ENCODE results near the gene PGBD5.

The PGBD5 gene

DNA sequence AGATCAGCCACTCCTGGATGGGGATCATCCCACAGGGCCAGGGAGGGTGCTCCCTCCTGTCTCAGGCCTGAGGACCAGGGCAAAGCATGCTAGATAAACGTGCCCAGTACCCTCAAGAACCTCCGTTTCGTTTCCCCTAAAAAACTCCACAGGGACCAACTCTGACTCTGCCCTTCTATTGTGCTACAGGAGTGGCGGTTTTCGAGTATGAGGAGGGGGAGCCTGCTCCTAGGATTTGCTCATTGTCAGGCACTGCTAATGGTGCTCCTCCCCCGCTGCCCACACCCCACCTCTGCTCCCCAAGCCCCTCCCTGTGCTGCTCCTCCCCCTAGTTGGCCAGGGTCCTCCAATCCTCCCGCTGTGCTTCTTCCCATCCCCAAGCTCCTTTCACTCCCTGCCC is 32.0 kb downstream of the PGBD5 start:
- no peak for DNase-seq

DNA sequence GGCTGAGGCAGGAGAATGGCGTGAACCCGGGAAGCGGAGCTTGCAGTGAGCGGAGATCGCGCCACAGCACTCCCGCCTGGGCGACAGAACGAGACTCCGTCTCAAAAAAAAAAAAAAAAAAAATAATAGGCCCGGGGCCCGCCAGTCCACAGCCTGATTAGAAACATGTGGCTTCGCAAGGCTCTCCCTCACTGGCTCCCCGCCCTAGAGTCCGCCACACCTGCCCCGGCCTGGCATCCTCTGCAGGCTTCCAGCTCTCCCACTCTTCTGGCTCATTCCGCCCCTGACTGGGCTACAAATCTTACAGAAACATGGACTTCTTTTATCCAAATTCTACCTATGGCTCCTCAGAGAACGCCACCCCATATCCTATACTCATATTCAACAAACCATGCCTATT is 32.4 kb downstream of the PGBD5 start:
- DNase-seq, result no peak

DNA sequence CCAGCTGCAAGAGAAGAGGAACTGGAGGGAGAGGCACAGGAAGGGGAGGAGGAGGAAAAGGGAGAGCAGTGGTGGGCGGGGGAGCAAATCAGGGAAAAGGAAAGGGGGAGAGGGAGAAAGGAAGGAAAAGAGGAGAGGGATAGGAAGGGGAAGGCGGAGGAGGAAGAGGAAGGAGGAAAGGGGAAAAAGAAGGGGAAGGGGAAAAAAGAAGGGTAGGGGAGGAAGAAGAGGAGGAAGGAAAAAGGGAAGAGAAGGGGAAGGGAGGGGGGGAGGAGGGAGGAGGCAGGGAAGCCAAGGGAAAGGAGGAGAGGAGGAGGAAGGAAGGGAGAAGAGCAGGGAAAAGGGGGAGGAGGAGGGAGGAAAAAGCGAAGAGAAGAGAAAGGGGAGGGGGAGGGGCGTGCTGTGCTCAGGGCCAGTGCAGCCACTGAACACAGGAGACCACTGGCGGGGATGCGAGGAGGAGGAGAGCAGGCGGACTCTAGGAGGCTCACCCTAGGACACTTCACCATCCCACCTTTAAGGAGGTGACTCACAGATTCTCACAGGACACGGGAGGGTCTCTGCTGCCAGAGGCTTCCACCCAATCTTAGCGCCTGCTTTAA is 33.1 kb downstream of the PGBD5 start:
- DNase-seq, result no peak

DNA sequence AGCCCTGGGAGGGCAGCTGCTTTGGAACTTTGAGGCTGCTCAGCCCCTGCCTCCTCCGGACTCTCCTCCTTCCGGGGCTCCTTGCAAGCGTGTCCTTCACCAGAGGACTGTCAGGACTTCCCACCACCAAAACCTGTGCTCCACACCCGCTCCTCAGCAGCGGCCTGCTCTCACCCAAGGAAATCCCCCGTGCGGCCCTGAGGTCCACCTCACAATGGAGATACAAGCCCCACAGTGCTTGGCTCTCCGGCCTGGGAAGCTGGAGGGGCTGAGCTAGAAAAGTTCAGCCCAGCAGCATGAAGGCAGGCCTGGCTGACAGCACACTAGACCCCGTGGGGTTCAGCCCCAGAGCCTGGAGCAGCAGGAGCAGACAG is 33.6 kb downstream of the PGBD5 start:
- no peak for DNase-seq

DNA sequence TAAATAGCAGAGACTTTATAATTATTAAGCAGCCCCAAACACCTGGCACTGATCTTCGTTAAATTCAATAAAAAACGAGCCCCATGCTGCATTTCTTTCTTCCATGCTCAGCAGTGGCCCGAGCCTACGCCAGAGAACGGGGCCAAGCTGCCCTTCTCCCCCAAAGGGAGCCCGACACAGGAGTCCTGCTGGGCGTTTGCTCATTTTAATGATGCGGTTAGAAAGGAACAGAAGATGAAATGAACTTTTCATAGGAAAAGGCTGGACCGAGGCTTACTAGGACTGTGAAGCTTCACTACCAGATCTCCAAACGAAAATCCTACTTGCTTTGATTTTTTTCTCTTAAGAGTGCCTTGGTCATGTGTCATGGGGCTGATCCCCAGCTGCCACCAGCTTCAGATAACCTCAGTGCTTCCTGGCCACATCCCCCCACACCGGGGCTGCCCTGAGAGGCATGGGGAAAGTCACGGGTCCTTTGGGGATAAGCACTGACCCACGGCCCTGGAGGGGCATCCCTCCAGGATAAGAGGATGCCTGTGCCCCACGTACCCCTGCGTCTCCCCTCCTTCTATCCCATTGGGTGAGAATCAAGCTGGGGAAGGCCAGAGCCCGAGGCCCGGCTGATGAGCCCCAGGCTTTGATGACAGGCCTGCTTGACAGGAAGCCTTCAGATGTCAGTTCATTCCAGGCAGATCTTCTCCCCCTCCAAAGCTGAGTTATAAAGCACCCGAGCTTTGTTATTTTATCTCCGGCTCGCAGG is 34.2 kb downstream of the PGBD5 start:
- DNase-seq, result peak; percentile 15

DNA sequence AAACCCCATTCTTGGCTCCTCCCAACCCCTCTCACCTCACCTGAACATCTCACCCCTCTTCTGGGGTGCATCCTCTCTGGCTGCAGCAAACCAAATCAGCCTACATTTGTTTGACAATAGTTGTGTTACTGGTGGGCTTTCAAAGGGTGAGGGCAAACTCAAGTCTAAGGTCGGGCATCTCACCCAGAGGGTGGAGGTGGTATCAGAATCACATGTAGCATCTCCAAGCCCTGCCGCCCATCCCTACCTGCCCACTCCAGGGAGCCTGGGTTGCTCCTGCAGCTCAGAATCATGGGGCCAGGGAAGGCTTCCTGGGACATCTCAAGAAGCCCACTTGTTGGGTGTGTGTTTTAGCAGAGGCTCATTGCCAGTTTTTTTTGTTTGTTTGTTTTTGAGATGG is 35.8 kb downstream of the PGBD5 start:
- DNase-seq, result no peak

DNA sequence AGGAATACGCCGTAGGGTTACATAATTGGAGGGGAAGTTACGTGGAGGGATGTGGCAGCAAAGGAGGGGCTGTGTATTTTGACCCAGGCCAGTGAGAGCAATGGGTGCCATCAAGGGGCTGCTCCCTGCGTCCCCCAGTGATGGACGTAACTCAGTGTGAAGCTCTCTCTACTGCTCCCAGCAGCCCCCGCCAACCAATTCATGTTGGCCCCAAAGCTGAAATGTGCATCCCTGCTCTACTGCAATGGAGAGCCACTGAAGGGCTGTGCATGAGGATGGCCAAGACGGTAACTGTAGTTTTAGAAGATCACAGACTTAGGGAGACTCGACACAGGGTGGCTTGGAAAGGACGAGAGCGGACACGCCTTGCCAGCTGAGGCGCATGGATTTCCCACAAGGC is 38.3 kb downstream of the PGBD5 start:
- no peak for DNase-seq

DNA sequence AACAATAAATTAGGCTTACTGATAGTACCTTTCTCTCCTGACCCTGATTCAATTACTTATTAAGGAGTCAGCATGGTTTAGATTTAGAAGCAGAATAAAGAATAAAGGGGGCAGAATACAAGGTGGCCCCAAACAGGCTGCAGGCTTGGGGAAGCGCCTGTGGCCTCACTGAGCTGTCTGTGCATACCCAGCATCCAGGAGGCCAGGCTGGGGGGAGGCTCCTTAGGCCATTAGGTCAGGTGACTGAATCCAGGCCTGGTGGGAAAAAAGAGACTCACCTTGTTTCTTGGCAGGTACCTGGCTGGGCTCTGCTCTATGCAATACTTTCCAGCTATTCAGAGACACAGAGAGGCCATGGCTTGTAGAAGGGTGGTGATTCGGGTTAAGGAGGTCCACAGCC is 38.8 kb downstream of the PGBD5 start:
- DNase-seq, result no peak

DNA sequence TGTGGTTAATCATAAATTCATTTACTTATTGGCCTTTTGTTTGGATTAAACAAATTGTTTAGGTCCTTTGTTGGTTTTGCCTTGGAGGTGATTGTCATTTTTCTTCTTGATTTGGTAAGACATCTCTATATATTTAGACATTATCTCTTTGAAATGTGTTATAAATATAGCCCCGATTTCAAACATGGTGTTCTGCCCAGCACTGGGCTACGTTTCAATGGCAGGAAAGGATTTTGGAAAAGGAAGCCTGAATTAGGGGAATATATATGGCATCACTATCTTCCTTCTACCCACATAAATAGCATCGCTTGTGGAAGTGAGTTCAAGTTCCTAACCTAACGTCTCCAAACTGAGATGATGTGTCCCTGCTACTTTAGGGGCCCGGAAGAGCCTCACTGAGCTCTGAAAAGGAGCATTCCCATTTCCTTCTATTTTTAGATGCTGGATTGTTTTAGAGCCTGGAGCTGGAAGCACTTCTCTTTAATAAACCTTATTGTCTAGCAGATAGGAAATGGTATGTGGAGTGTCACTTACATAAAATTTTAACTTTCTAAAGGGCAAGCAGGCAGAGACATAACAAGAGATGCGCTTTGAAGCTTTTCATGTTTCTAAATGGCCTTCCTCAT is 39.4 kb downstream of the PGBD5 start:
- DNase-seq, result no peak

DNA sequence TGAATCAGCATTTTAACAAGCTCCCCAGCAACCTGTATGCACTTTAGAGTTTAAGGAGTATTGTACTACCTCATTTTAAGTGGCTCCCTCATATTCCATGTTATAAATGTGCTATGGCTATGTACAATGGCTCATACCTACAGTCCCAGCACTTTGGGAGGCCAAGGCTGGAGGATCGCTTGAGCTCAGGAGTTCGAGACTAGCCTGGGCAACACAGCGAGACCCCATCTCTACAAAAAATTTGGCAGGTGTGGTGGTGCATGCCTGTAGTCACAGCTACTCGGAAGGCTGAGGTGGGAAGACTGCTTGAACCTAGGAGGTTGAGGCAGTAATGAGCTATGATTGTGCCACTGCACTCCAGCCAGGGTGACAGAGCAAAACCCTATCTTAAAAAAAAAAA is 40.2 kb downstream of the PGBD5 start:
- no peak for DNase-seq

DNA sequence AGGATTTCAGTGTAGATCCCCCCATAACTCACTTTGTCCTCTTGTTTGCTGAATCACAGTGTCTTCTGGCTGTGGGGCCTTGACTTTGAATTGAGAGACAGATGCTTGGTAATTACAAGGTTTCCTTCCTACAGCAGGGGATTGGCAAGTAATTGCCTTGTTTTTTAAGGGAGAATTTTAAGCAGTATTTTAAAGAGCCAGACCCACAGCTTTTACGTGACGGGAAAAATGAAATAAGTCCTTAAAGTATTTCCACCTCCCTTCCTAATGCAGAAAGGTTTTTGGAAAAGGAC is 41.0 kb downstream of the PGBD5 start:
- DNase-seq, result no peak

DNA sequence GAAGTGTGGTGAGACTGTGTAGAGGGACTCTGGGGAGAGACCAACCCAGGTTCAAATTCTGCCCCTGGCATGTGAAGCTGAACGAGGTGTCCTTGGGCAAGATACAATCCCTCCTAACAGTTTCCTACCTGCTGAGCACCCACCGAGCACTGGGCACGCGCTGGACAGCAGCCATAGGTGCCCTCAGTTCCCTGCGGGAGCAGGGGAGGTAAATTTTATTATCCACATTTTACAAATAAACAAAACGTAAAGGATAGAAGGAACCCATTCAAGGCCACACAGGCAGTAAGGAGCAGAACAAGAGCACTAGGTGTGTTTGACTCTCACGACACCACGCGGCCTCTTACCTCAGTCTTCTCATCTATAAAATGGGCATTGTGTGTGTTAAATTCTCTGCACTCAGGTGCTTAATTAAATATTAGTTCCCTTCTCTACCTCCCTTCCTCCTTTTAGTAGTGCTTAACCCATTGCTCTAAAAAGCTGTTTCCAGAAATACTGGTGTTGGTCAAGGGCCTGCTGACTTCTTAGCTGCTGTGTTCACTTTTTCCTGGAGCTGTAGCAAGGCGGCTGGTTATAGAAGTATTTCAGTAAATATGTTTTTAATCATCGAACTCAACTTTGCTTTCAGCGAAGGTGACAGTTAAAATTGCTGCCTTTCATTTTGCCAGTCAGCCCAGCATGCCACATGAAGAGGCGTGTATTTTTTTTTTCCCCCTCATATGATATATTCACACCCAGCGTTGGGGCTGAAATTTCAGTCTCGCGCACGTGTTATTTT is 41.6 kb downstream of the PGBD5 start:
- no peak for DNase-seq

DNA sequence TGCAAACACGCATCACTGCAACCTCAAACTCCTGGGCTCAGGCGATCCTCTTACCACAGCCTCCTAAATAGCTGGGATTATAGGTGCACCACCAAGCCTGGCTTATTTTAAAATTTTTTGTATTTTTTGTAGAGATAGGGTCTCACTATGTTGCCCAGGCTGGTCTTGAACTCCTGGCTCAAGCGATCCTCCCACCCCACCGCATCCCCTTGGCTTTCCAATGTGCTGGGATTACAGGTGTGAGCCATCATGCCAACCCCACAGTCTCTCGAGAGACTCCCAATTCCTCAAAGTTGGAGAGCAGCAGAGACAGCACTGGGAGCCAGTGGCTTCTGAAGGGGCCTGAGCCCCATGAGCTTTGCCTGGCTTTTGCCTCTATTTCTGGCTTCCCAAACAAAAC is 42.7 kb downstream of the PGBD5 start:
- DNase-seq, result no peak

DNA sequence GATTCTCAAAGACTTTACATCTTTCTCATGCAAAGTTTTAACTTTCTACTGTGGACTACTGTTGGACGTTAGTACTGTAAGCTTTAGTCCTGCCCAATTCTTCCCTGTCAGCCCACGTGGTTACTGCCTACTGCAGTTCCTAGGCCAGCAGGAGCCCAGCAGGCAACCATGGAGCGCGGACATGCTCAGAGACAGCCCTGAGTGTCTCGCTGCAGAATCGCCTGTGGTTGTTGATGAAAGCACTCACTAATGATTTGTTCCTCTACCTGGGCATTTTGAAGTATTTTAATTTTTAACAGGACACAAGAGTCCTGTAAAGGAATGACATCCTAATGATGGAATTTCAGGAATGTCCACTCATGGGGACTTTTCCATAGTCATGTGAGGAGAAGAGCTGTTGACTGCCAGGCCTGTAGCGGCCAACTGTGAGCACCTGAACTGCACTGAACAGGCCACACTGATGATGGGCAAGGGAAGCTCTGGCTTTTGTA is 44.1 kb downstream of the PGBD5 start:
- DNase-seq, result no peak

DNA sequence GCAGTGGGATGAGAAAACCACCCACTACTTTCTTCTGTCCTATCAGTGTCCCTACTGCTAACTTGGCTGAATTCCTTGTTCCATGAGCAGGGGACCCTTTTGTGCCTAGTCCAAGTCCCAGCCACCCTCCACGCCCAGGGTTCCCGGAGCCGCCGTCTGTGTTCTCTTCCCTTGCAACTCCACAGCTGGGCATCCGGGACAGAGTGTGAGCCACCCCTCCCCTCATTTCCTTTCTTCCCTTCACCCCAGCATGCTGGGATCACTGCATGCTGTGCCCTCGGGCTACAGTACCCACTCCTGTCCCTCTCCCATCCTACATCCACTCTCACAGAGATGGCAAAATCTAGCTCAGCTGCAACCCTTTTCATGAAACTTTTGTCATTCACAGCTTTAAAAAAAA is 44.5 kb downstream of the PGBD5 start:
- no peak for DNase-seq

DNA sequence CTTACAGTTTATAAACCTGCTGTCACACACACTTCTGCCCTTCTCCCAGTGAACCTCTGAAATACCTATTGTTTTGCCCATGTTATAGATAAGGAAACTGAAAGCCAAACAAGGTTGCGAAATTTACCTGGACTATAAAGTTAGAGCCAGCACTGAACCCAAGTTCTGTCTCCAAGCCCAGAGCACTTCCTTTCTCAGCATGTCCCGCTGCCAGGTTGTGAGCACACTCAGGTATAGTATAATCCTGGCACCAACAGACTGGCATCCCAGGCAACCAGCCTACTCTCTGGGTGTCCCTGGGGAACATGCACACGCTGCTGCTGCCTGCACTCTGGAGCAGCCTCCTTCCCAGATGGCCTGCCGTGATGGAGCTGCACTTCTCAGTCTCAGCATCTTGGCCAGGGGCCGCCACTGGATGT is 45.1 kb downstream of the PGBD5 start:
- no peak for DNase-seq

DNA sequence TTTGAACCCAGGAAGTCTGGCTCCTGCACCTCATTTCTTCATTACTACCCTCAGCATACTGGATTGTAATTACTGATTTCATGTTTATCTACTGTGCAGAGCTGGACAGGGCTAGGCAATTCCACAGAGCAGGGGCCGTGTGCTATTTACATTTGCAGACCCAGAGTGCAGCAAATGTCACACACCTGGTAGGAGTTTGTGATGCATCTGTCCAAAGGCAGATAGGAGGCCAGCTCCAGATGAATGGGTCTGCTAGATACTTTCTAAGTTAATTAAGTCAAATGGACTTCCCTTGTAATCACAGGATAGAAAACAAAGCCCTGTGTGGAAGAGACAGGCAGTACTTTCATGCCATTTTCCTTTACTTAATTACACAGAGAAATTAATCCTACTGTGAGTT is 46.2 kb downstream of the PGBD5 start:
- no peak for DNase-seq

DNA sequence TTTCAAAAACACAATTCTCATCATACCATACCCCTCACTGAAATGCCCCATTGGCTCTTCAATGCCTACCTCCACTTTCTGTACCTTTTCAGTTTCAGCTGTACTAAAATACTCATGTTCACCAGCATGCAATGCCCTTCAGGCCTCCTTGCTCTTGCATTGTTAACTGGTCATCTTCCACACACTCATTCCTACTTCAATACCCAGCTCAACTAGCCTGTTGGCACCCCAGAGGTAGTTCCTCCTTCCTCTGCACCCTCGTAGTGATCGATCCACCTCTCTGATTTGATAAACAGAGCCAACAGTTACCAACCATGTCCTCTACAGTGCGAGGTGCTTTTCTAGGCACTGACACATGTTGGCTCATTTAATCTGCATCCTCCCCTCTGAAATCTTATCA is 46.7 kb downstream of the PGBD5 start:
- no peak for DNase-seq

DNA sequence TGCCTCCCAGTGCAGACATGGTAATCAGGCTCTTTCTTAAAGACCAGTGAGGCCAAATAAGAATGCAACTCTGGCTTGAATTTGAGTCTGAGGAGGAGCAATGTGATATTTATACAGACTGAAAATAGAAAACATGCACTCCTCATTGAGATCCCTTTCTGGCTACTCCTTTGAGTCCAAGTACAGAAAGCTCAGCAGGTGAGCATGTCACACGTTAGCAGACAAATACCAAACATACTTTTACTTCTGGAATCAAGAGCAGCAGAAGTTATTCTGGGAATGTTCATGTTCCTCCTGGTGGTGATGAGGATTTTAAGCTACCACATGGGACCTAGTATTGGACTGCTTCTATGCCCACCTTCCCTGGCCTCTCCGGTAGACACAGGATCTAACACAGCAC is 48.3 kb downstream of the PGBD5 start:
- no peak for DNase-seq

DNA sequence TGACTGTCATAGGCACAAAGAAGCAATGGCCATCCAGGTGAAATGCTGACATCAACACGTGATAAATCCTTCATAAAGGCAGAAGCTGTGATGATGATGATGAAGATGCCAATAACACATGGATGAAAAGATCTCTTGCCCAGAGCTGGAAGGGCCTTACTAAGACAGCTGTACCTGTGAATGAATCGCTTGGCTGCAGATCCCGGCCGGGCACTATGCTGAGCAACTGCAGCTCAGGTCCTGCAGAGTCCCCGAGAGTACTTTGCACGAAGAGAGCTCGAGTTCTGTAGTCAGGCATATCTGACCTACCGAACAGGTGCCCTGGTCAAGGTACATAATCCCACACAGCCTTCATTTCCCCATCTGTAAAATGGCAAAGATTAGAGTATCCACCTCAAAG is 48.8 kb downstream of the PGBD5 start:
- DNase-seq, result no peak

DNA sequence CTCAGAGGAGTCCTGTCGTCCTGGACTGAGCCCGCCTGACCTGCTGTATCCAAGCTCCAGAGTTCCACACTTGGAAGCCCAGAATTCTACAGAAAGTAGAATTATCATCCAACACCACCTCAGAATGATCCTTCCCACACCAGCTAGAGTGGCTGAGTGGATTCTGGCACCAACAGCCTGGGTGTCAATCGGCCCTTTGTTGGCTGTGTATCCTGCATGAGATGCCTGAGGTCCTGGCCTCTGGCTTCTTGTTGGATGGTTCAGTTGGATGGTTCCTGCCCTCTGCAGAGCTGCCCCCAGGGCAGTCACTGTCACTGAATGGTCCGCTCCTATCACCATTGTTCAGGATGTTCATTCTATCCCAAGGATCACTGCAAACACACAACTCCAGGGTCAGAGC is 49.8 kb downstream of the PGBD5 start:
- DNase-seq, result no peak

DNA sequence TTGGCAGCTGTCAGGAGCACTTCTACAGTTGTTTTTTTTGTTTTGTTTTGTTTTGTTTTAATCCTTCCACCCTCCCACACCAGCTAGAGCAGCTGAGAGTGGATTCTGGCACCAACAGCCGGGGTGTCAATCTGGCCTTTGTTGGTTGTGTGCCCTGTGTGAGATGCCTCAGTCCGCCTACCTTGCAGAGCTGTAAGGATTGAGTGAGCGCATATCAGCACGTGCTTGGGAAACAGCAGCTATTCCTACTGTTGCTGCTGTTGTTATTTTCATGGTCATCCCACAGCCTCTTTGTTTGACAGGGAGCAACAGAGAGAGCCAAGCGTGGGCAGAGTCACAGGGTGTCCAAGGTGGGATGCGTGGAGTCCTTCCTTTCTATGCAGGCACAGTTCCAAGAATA is 50.4 kb downstream of the PGBD5 start:
- DNase-seq, result no peak

DNA sequence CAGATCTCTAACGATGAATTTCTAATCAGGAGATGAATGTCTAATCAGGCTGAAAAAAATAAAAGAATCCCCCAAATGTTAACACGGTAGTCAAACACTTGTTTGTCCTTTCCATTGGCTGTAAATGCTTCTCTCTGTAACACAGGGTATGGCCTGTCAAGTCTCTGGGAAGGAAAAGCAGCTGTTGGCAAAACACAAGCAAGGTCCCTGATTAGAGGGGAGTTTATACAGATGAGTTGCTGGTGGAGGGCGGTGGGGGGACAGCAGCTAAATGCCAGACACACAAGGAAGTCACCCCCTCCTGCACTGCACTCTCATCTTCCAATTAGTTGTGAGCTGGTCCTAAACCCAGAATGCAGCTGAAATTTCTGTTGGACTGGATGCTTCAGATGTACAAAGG is 51.0 kb downstream of the PGBD5 start:
- no peak for DNase-seq

All from COR-L47 (cell line).